Right cardiac atrium (tissue), 5 donors: ENCODE results near the gene NPR1. TPM values are rescaled to one million over a fixed set of nuclear protein-coding genes. Genes with fewer than 3 reads are reported as not detected.
"Not testable (repeated sequence)": the region's sequence is repeated elsewhere in the genome, so short reads cannot be mapped to it uniquely, and the experiment has no call there.

Experiments
- ATAC-seq, 2 donors: fragments of 200-7000 bp; cut with Tn5 transposase; one replicate each; pipeline versions ENCODE4 v1.8.0 to v1.9.1; 2020; ENCODE audit warnings: moderate library complexity in 2 of 2, mild to moderate bottlenecking in 1 of 2
- DNase-seq, 3 donors: peaks; one replicate each; pipeline ENCODE4 v3.0.0-alpha.2; 2020
- H3K27ac ChIP-seq: one replicate; pipeline ENCODE4 v1.5.1; 2013; ENCODE audit warnings: mild to moderate bottlenecking, low read length, control low read depth, moderate library complexity
- H3K27me3 ChIP-seq: one replicate; pipeline ENCODE4 v1.6.1; 2013; ENCODE audit not compliant: control insufficient read depth, insufficient read depth
- H3K4me1 ChIP-seq: one replicate; pipeline ENCODE4 v1.6.1; 2013; ENCODE audit warnings: low read length; ENCODE audit not compliant: control insufficient read depth, insufficient read depth
- H3K4me3 ChIP-seq: one replicate; pipeline ENCODE4 v1.5.1; 2013; ENCODE audit warnings: low read length, control low read depth
- H3K9me3 ChIP-seq: one replicate; pipeline ENCODE4 v1.6.1; 2013; ENCODE audit warnings: low read length; ENCODE audit not compliant: control insufficient read depth
- WGBS: extraction: QIAGEN DNeasy Blood & Tissue Kit; methylation state at CpG from one replicate; pipeline ENCODE4 v1.1.7; 2013; 5-methylcytosine and 5-hydroxymethylcytosine counted together
- intact Hi-C, 4 donors: fragments of 100-400 bp; cut with DNase I; formaldehyde crosslinking; loops; one replicate each; pipeline versions ENCODE4 v1.11.0 to v1.14.0; 2022 to 2023
- polyA plus RNA-seq: library from polyadenylated mRNA; stranded (reverse); fragments of 200-250 nt; gene quantifications from one replicate; pipeline ENCODE4 v1.2.3, GENCODE V29; 2013
- total RNA-seq, 4 donors: library from RNA; stranded (reverse); fragmentation: NEBNext Ultra II Directional; extraction: Animal tissue kit (Norgen Biotek cat#: 25700); gene quantifications; one replicate each; pipeline ENCODE4 v1.2.1, GENCODE V29; 2021
- donor health status: healthy with polysubstance abuse.
- donor health status: DM: no; HTN: yes; CAD: no.
- donor health status: DM: no; HTN: no; CAD: no.
- donor health status: DM: no; HTN: yes; CAD: no; lungs with severe emphysema.
- donor health status: DM: yes; HTN: yes; CAD: no.

The NPR1 gene
- total and polyA plus RNA-seq, 5 donors, result 21.2 to 31.2 (median 26.0) TPM

GRCh38 chr1:153668672-153669071, 9.8 kb upstream of the NPR1 start:
- H3K4me3 ChIP-seq, H3K27ac ChIP-seq, H3K4me1 ChIP-seq, H3K27me3 ChIP-seq, intact Hi-C loops, ATAC-seq, DNase-seq, H3K9me3 ChIP-seq: not testable (repeated sequence)
- WGBS, result 95% methylated on average over 8 of the region's 8 CpGs

- DNase-seq, result no peak
- Histone ChIP-seq H3K27ac (no peak overlapping the region), H3K4me3 (peak overlapping the region; percentile 97), H3K4me1 (no peaks in the 10 kb centered on the region), H3K9me3 (no peaks in the 10 kb centered on the region), H3K27me3 (no peaks in the 10 kb centered on the region)
- intact Hi-C loops, result loop anchor here in 2 of 4 donors (10.0 kb wide), 1 partner anchor 315 kb away; the partner anchor contains the start of gene RAB13 (in 2 of the 2)
- 75% methylated on average over 6 of the region's 6 CpGs for WGBS
- no peak for ATAC-seq
These were observed 8.9 kb upstream of the NPR1 start for GRCh38 chr1:153669606-153670005.

GRCh38 chr1:153670257-153670858, 8.1 kb upstream of the NPR1 start:
- Histone ChIP-seq H3K27ac (peak overlapping the region; percentile 82), H3K9me3 (no peaks in the 10 kb centered on the region), H3K4me1 (no peaks in the 10 kb centered on the region), H3K27me3 (no peaks in the 10 kb centered on the region), H3K4me3 (peak overlapping the region; percentile 97)
- DNase-seq, result peak in 1 of 3 donors; percentile 76
- ATAC-seq, result peak; percentile 34 to 45
- 1% methylated on average over 22 of the region's 22 CpGs for WGBS
- intact Hi-C loops, result loop anchor here in 2 of 4 donors (10.0 kb wide), 1 partner anchor 314 kb away; the partner anchor contains the start of gene RAB13 (in 2 of the 2)

GRCh38 chr1:153670859-153671627, 7.4 kb upstream of the NPR1 start, which contains the start of gene ILF2:
Gene ILF2 (minus strand): TSS chr1:153670993. CDS start chr1:153670922, 71 bp downstream.
- peak within 1 kb of the TSS; percentile 97 for H3K4me3 ChIP-seq
- intact Hi-C loops, result loop anchor here in 2 of 4 donors (10.0 kb wide), 1 partner anchor 314 kb away; the partner anchor contains the start of gene RAB13 (in 2 of the 2)
- peak within 1 kb of the TSS; percentile 90 for H3K27ac ChIP-seq
- DNase-seq, result peak; percentile 98 to 99 (median 99)
- under 1% methylated on average over 35 of the region's 35 CpGs for WGBS
- H3K4me1 ChIP-seq, result no peaks in the 10 kb centered on the region
- ATAC-seq, result peak; percentile 97
- no peaks in the 10 kb centered on the region for H3K27me3 ChIP-seq
- H3K9me3 ChIP-seq, result no peaks in the 10 kb centered on the region

GRCh38 chr1:153671628-153672353, 6.7 kb upstream of the NPR1 start:
- peak overlapping the region; percentile 90 for H3K27ac ChIP-seq
- DNase-seq (peak; percentile 45 to 73 (median 69)), ATAC-seq (peak; percentile 8 to 20)
- not testable (repeated sequence) for H3K27me3 ChIP-seq, H3K9me3 ChIP-seq, H3K4me1 ChIP-seq
- H3K4me3 ChIP-seq, result peak overlapping the region; percentile 75
- 13% methylated on average over 28 of the region's 28 CpGs for WGBS
- intact Hi-C loops, result loop anchor here in 2 of 4 donors (10.0 kb wide), 1 partner anchor 313 kb away; the partner anchor contains the start of gene RAB13 (in 2 of the 2)

GRCh38 chr1:153673511-153673910, 5.0 kb upstream of the NPR1 start:
- Histone ChIP-seq H3K4me1 (no peaks in the 10 kb centered on the region), H3K27me3 (no peaks in the 10 kb centered on the region), H3K9me3 (no peaks in the 10 kb centered on the region), H3K4me3 (no peak overlapping the region), H3K27ac (no peak overlapping the region)
- 95% methylated on average over 2 of the region's 2 CpGs for WGBS
- DNase-seq (no peak), ATAC-seq (no peak)
- intact Hi-C loops, result loop anchor here in 2 of 4 donors (10.0 kb wide), 1 partner anchor 311 kb away; the partner anchor contains the start of gene RAB13 (in 2 of the 2)

- ATAC-seq (peak; percentile 66 to 72), DNase-seq (peak; percentile 48 to 73 (median 70))
- WGBS, result 2% methylated on average over 29 of the region's 29 CpGs
- Histone ChIP-seq H3K27ac (peak overlapping the region; percentile 46), H3K4me3 (peak overlapping the region; percentile 58), H3K9me3 (no peaks in the 10 kb centered on the region), H3K27me3 (no peaks in the 10 kb centered on the region), H3K4me1 (peaks cover 2% of the 10 kb centered on the region)
- intact Hi-C loops, result loop anchor here (2.0 to 10.0 kb wide), 6 partner anchors 69 to 309 kb away; partner anchors contain the start of gene RAB13 (in 4 of the 4)
These were observed 570 bp upstream of the NPR1 start for GRCh38 chr1:153677718-153678518.

GRCh38 chr1:153679337-153680119, 1.0 kb downstream of the NPR1 start:
- ATAC-seq, result peak; percentile 49 to 50
- peak in 2 of 3 donors; percentile 70 to 77 for DNase-seq
- Histone ChIP-seq H3K9me3 (no peaks in the 10 kb centered on the region), H3K27ac (peak overlapping the region; percentile 6), H3K27me3 (no peaks in the 10 kb centered on the region), H3K4me3 (peak overlapping the region; percentile 58), H3K4me1 (peaks cover 2% of the 10 kb centered on the region)
- intact Hi-C loops, result loop anchor here (2.0 to 10.0 kb wide), 6 partner anchors 68 to 308 kb away; partner anchors contain the start of gene RAB13 (in 4 of the 4)
- 2% methylated on average over 73 of the region's 73 CpGs for WGBS

GRCh38 chr1:153680120-153680403, 1.6 kb downstream of the NPR1 start:
- peak overlapping the region; percentile 58 for H3K4me3 ChIP-seq
- no peak overlapping the region for H3K27ac ChIP-seq
- ATAC-seq, result peak; percentile 1 to 3
- DNase-seq, result no peak
- peaks cover 2% of the 10 kb centered on the region for H3K4me1 ChIP-seq
- no peaks in the 10 kb centered on the region for H3K9me3 ChIP-seq
- H3K27me3 ChIP-seq, result no peaks in the 10 kb centered on the region
- intact Hi-C loops, result loop anchor here in 1 of 4 donors (5.0 kb wide), 1 partner anchor 67 kb away; no protein-coding TSS in a partner anchor
- 16% methylated on average over 10 of the region's 10 CpGs for WGBS
